Inferior parietal cortex (tissue), 1 donor: ENCODE measurements around the gene ZNF3.
A peak's percentile ranks its signal among the peaks of the same experiment; 100 is the strongest.

Experiments used
- DNase-seq: peaks from one replicate; pipeline ENCODE4 v3.0.0-alpha.2; 2016; ENCODE audit errors: extremely low spot score

Gene ZNF3

GRCh38 chr7:100109521-100110163, 28.1 kb upstream of the ZNF3 start:
- DNase-seq, result no peak

GRCh38 chr7:100107890-100108289, 26.4 kb upstream of the ZNF3 start:
- no peak for DNase-seq

- no peak for DNase-seq
Observed at GRCh38 chr7:100107125-100107737, 25.7 kb upstream of the ZNF3 start.

- no peak for DNase-seq
Observed at GRCh38 chr7:100106633-100107032, 25.1 kb upstream of the ZNF3 start.

GRCh38 chr7:100105534-100105933, 24.0 kb upstream of the ZNF3 start:
- DNase-seq, result no peak

GRCh38 chr7:100102950-100103840, 21.7 kb upstream of the ZNF3 start:
- no peak for DNase-seq

GRCh38 chr7:100101016-100101862, 19.7 kb upstream of the ZNF3 start, which contains the start of the genes AP4M1 and MCM7:
Gene AP4M1, plus strand, starts transcription at chr7:100101643. Its CDS starts 72 bp downstream, at chr7:100101715.
Gene MCM7, minus strand, starts transcription at chr7:100101397. Its CDS starts 103 bp downstream, at chr7:100101294.
- peak; percentile 100 for DNase-seq

- peak; percentile 95 for DNase-seq
Observed at GRCh38 chr7:100100420-100101015, 19.0 kb upstream of the ZNF3 start.

GRCh38 chr7:100099452-100099851, 17.9 kb upstream of the ZNF3 start:
- no peak for DNase-seq

GRCh38 chr7:100098913-100099312, 17.4 kb upstream of the ZNF3 start:
- no peak for DNase-seq

GRCh38 chr7:100095704-100096103, 14.2 kb upstream of the ZNF3 start:
- no peak for DNase-seq

- DNase-seq, result no peak
Observed at GRCh38 chr7:100095289-100095688, 13.8 kb upstream of the ZNF3 start.

GRCh38 chr7:100093925-100094486, 12.5 kb upstream of the ZNF3 start:
- no peak for DNase-seq

- DNase-seq, result no peak
Observed at GRCh38 chr7:100093498-100093897, 12.0 kb upstream of the ZNF3 start.

GRCh38 chr7:100093054-100093453, 11.5 kb upstream of the ZNF3 start:
- no peak for DNase-seq

- no peak for DNase-seq
Observed at GRCh38 chr7:100091411-100092181, 10.1 kb upstream of the ZNF3 start.

GRCh38 chr7:100090527-100091410, 9.2 kb upstream of the ZNF3 start:
- DNase-seq, result no peak

GRCh38 chr7:100089458-100090196, 8.1 kb upstream of the ZNF3 start:
- no peak for DNase-seq
